HepG2 (cell line): Measurements from ENCODE around the gene CFAP97D1. TPM values are rescaled to one million over a fixed set of nuclear protein-coding genes. Genes with fewer than 3 reads are reported as not detected.

Experiments
- ATAC-seq: fragments of 200-7000 bp; cut with Tn5 transposase; 3 replicates; pipeline ENCODE4 v1.9.1; 2020; ENCODE audit warnings: mild to moderate bottlenecking, moderate library complexity
- BruUV-seq: library from RNA; stranded (reverse); fragments of 400-500 nt; replicated peaks from 2 replicates; lab custom pipeline; 2021; lab: Mats Ljungman, UMichigan
- CTCF ChIA-PET: fragments of 300-600 bp; formaldehyde crosslinking; extraction: SDS; loops from one replicate; lab custom pipeline; 2021; ENCODE audit warnings: low total read pairs, inconsistent platforms, low intra/inter-chr PET ratio; lab: Yijun Ruan, JAX
- POLR2A ChIA-PET: fragments of 350-600 bp; sonication (Branson Sonifier 250); formaldehyde crosslinking; loops from one replicate; lab custom pipeline; 2020; ENCODE audit warnings: antibody characterized with exemption, inconsistent platforms; lab: Yijun Ruan, JAX
- DNase-seq: peaks from one replicate; pipeline ENCODE4 v3.0.0-alpha.2; 2015; ENCODE audit warnings: low spot score
- FAIRE-seq: peaks from 3 replicates; lab custom pipeline; 2011; peaks lifted over from hg19 to GRCh38; lab: Jason Lieb, UNC
- H2AFZ ChIP-seq: one replicate; pipeline ENCODE4 v1.6.1; 2011; ENCODE audit warnings: low read length, inconsistent platforms
- H3K27ac ChIP-seq: fragments of 300-600 bp; 3 replicates; pipeline ENCODE4 v1.8.0; 2011; ENCODE audit warnings: mixed run types, mild to moderate bottlenecking, mixed read lengths, low read length, inconsistent platforms; ENCODE audit not compliant: insufficient read depth; ENCODE audit errors: extremely low read length
- H3K27me3 ChIP-seq, 2 experiments: fragments of 200-600 bp in 1 of 2; 2 replicates in 1 of 2; 3 replicates in 1 of 2; pipeline versions ENCODE4 v1.6.0 to v1.8.0; 2011; ENCODE audit warnings: low read length in 2 of 2, mild to moderate bottlenecking in 2 of 2, moderate library complexity in 2 of 2, inconsistent platforms in 1 of 2; ENCODE audit not compliant: insufficient read depth in 2 of 2, control insufficient read depth in 1 of 2
- H3K36me3 ChIP-seq, 2 experiments: fragments of 200-600 bp in 1 of 2; replicated peaks in 1 of 2; 2 replicates in 1 of 2; 3 replicates in 1 of 2; pipeline versions ENCODE4 v1.5.1 to v1.8.0; 2011; ENCODE audit warnings: low read length in 2 of 2, inconsistent platforms in 1 of 2; ENCODE audit not compliant: insufficient read depth in 2 of 2, control insufficient read depth in 1 of 2
- H3K4me1 ChIP-seq: 2 replicates; pipeline ENCODE4 v1.5.1; 2012; ENCODE audit warnings: low read length, inconsistent platforms; ENCODE audit not compliant: insufficient read depth
- H3K4me2 ChIP-seq: 2 replicates; pipeline ENCODE4 v1.6.0; 2011; ENCODE audit warnings: low read depth, low read length, inconsistent platforms
- H3K4me3 ChIP-seq, 3 experiments: fragments of 200-600 bp in 1 of 3; sonication (generic), shearing (Covaris generic) in 1 of 3; replicated peaks in 1 of 3; 2 replicates each; pipeline ENCODE4 v1.5.1; 2011 to 2016; ENCODE audit warnings: low read length in 3 of 3, inconsistent platforms in 2 of 3, low read depth in 2 of 3, mild to moderate bottlenecking in 2 of 3, control low read depth in 1 of 3, mixed read lengths in 1 of 3; ENCODE audit not compliant: insufficient read depth in 1 of 3
- H3K79me2 ChIP-seq: one replicate; pipeline ENCODE4 v1.6.1; 2011; ENCODE audit warnings: low read length, inconsistent platforms; ENCODE audit not compliant: insufficient read depth
- H3K9ac ChIP-seq: 2 replicates; pipeline ENCODE4 v1.6.0; 2011; ENCODE audit warnings: mild to moderate bottlenecking, low read depth, low read length, inconsistent platforms; ENCODE audit not compliant: insufficient read depth
- H3K9me3 ChIP-seq: 2 replicates; pipeline ENCODE4 v1.5.1; 2012; ENCODE audit warnings: mild to moderate bottlenecking, low read length
- H4K20me1 ChIP-seq: 2 replicates; pipeline ENCODE4 v1.6.0; 2011; ENCODE audit warnings: inconsistent platforms, mild to moderate bottlenecking, low read length, moderate library complexity; ENCODE audit not compliant: insufficient read depth
- JDP2 ChIP-seq: sonication (generic); formaldehyde crosslinking; IDR thresholded peaks from 2 replicates; pipeline ENCODE4 v1.8.1; 2022; ENCODE audit warnings: missing genetic modification reagents, borderline replicate concordance
- KDM5B ChIP-seq: sonication (generic); formaldehyde crosslinking; IDR thresholded peaks from 2 replicates; pipeline ENCODE4 v1.4.0; 2020; ENCODE audit warnings: missing genetic modification reagents, mild to moderate bottlenecking, borderline replicate concordance
- KMT2A ChIP-seq: sonication (generic); formaldehyde crosslinking; IDR thresholded peaks from 2 replicates; pipeline ENCODE4 v1.4.0; 2020; ENCODE audit warnings: missing genetic modification reagents
- NR3C1 ChIP-seq: sonication (generic); formaldehyde crosslinking; IDR thresholded peaks from 2 replicates; pipeline ENCODE4 v1.4.0; 2020; ENCODE audit warnings: missing genetic modification reagents
- TOPORS ChIP-seq: sonication (generic); formaldehyde crosslinking; IDR thresholded peaks from 2 replicates; pipeline ENCODE4 v1.8.0; 2023; ENCODE audit warnings: mild to moderate bottlenecking, missing genetic modification reagents
- ZBTB1 ChIP-seq: sonication (generic); formaldehyde crosslinking; IDR thresholded peaks from 2 replicates; pipeline ENCODE4 v1.4.0; 2020; ENCODE audit warnings: missing genetic modification reagents, borderline replicate concordance
- ZNF225 ChIP-seq: sonication (generic); formaldehyde crosslinking; IDR thresholded peaks from 2 replicates; pipeline ENCODE4 v1.4.0; 2020; ENCODE audit warnings: mild to moderate bottlenecking, missing genetic modification reagents
- ZNF564 ChIP-seq: sonication (generic); formaldehyde crosslinking; IDR thresholded peaks from 2 replicates; pipeline ENCODE4 v1.8.1; 2023; ENCODE audit warnings: mild to moderate bottlenecking, missing genetic modification reagents
- WGBS: methylation state at CpG from one replicate; pipeline ENCODE4 v1.1.6; 2017; ENCODE audit warnings: low lambda C conversion rate; 5-methylcytosine and 5-hydroxymethylcytosine counted together
- in situ Hi-C: cut with HindIII; loops from 2 replicates; pipeline ENCODE4 v1.10.0; 2017; ENCODE audit warnings: low pct_unique_long_range_greater_than_20kb; ENCODE audit not compliant: extremely low pct_ligation_motif_present
- intact Hi-C: fragments of 100-400 bp; cut with micrococcal nuclease; formaldehyde crosslinking; loops from one replicate; pipeline ENCODE4 v1.10.0; 2022; ENCODE audit not compliant: unreplicated experiment
- polyA plus RNA-seq, 8 experiments: library from polyadenylated mRNA; depleted of rRNA in 3 of 8; stranded (reverse) in 7 of 8; unstranded in 1 of 8; fragments of >200 nt; fragmentation: Illumina TruSeq in 4 of 8; extraction: Trizol in 4 of 8; gene quantifications; 2 replicates each; pipeline versions ENCODE4 v1.2.1 to v1.2.3, GENCODE V29; 2011 to 2016; ENCODE audit warnings: low read depth in 4 of 8, missing spikeins in 1 of 8, mixed read lengths in 1 of 8; ENCODE audit not compliant: insufficient read depth in 1 of 8
- total RNA-seq, 5 experiments: library from RNA; depleted of rRNA; stranded (reverse); fragments of >200 nt; fragmentation: Illumina TruSeq; extraction: Trizol; gene quantifications; 2 replicates each; pipeline ENCODE4 v1.2.3, GENCODE V29; 2016; ENCODE audit warnings: low read depth in 1 of 5
- TF ChIP-seq, protein P1 (sequence below): sonication (generic); formaldehyde crosslinking; IDR thresholded peaks from 2 replicates; pipeline ENCODE4 v1.5.1; 2020; ENCODE audit warnings: mild to moderate bottlenecking, moderate library complexity, missing genetic modification reagents
- TF ChIP-seq, protein P2 (sequence below): sonication (generic); formaldehyde crosslinking; IDR thresholded peaks from 2 replicates; pipeline ENCODE4 v1.9.0; 2021; ENCODE audit warnings: missing genetic modification reagents, borderline replicate concordance

The CFAP97D1 gene
- total and polyA plus RNA-seq, 2 of the 13 experiments (the other 11 are each of a cell fraction or from before 2014, with no cell fraction given) = 0.02 TPM; not detected in 1

DNA sequence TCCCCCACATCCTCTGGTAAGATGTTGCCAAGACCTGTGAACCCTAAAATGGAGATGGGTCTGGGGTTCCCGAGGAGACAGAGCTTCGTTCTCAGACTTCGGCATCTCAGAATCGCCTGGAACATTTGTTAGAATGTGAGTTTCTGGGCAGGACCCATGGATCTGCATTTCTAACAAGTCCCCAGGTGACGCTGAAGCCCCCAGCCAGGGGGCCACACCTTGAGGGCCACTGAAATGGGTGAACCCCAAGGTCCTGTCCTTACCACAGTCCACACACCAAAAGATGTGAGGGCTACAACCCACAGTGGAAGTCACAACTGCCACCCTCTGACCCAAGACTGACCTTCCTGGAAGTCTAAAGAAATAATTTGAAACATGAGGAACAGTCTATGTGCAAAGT is 38.7 kb downstream of the CFAP97D1 start:
- H3K4me1 ChIP-seq = no peaks in the 10 kb centered on the region
- TF ChIP-seq ZBTB1 (no peak), ZNF225 (CRISPR knock-in tag) (no peak), ZNF564 (no peak), NR3C1 (CRISPR knock-in tag) (no peak), KDM5B (CRISPR knock-in tag) (no peak), TOPORS (CRISPR knock-in tag) (no peak), KMT2A (CRISPR knock-in tag) (no peak), JDP2 (CRISPR knock-in tag) (no peak)
- TF ChIP-seq, protein P1, sequence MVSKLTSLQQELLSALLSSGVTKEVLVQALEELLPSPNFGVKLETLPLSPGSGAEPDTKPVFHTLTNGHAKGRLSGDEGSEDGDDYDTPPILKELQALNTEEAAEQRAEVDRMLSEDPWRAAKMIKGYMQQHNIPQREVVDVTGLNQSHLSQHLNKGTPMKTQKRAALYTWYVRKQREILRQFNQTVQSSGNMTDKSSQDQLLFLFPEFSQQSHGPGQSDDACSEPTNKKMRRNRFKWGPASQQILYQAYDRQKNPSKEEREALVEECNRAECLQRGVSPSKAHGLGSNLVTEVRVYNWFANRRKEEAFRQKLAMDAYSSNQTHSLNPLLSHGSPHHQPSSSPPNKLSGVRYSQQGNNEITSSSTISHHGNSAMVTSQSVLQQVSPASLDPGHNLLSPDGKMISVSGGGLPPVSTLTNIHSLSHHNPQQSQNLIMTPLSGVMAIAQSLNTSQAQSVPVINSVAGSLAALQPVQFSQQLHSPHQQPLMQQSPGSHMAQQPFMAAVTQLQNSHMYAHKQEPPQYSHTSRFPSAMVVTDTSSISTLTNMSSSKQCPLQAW (CRISPR knock-in tag) = no peak
- TF ChIP-seq, protein P2, sequence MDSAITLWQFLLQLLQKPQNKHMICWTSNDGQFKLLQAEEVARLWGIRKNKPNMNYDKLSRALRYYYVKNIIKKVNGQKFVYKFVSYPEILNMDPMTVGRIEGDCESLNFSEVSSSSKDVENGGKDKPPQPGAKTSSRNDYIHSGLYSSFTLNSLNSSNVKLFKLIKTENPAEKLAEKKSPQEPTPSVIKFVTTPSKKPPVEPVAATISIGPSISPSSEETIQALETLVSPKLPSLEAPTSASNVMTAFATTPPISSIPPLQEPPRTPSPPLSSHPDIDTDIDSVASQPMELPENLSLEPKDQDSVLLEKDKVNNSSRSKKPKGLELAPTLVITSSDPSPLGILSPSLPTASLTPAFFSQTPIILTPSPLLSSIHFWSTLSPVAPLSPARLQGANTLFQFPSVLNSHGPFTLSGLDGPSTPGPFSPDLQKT (CRISPR knock-in tag) = no peak
- H3K9ac ChIP-seq = no peak overlapping the region
- DNase-seq (no peak), FAIRE-seq (no peak), ATAC-seq (no peak)
- ChIA-PET CTCF (no interaction called here), POLR2A (no interaction called here)
- no peaks in the 10 kb centered on the region for H3K36me3 ChIP-seq
- no peaks in the 10 kb centered on the region for H4K20me1 ChIP-seq
- in situ Hi-C loops (no loop called here), intact Hi-C loops (no loop called here)
- WGBS = 82% methylated on average over 4 of the region's 5 CpGs
- no peak overlapping the region for H2AFZ ChIP-seq
- no TSS peak for BruUV-seq
- no peak overlapping the region for H3K4me3 ChIP-seq
- no peaks in the 10 kb centered on the region for H3K79me2 ChIP-seq
- no peak overlapping the region for H3K27ac ChIP-seq
- H3K9me3 ChIP-seq = no peaks in the 10 kb centered on the region
- no peak overlapping the region for H3K4me2 ChIP-seq
- no peaks in the 10 kb centered on the region for H3K27me3 ChIP-seq
